Esophagus squamous epithelium (tissue), 4 donors: Measurements from ENCODE around the gene NOTUM.
"Not testable (repeated sequence)": the region's sequence is repeated elsewhere in the genome, so short reads cannot be mapped to it uniquely, and the experiment has no call there.

Experiments used
- CTCF ChIP-seq, 6 experiments: fragments of 450-650 bp in 4 of 6; fragments of 200-600 bp in 2 of 6; sonication (generic) in 2 of 6; IDR thresholded peaks; one replicate each; pipeline ENCODE4 v1.5.1; 2016 to 2019; ENCODE audit warnings: antibody characterized with exemption in 6 of 6, mild to moderate bottlenecking in 4 of 6, moderate library complexity in 4 of 6
- POLR2A ChIP-seq, 4 donors: fragments of 450-650 bp; IDR thresholded peaks; one replicate each; pipeline ENCODE4 v1.6.1; 2017; ENCODE audit warnings: antibody characterized with exemption in 4 of 4, mild to moderate bottlenecking in 4 of 4, moderate library complexity in 3 of 4

GRCh38 chr17:81918333-81918669, 42.7 kb downstream of the NOTUM start:
- TF ChIP-seq CTCF, POLR2A (IDR thresholded peaks at IDR 0.05): not testable (repeated sequence)
